Choroid plexus epithelial cell (primary cell): ENCODE data around the gene ITGB1BP2.
A peak's percentile ranks its signal among the peaks of the same experiment; 100 is the strongest.
"Not testable (repeated sequence)": the region's sequence is repeated elsewhere in the genome, so short reads cannot be mapped to it uniquely, and the experiment has no call there.

Source experiments
- DNase-seq: peaks from one replicate; pipeline ENCODE4 v3.0.0-alpha.2; 2010; ENCODE audit warnings: low read depth
- H3K4me3 ChIP-seq: 2 replicates; pipeline ENCODE4 v1.5.1; 2011; ENCODE audit warnings: low read depth, mild to moderate bottlenecking, control low read depth, low read length, moderate library complexity
- CTCF ChIP-seq: conservative IDR thresholded peaks from 2 replicates; pipeline ENCODE4 v1.5.1; 2011; ENCODE audit warnings: low read depth, mild to moderate bottlenecking, control low read depth, inconsistent platforms, low read length, moderate library complexity

Gene ITGB1BP2

DNA sequence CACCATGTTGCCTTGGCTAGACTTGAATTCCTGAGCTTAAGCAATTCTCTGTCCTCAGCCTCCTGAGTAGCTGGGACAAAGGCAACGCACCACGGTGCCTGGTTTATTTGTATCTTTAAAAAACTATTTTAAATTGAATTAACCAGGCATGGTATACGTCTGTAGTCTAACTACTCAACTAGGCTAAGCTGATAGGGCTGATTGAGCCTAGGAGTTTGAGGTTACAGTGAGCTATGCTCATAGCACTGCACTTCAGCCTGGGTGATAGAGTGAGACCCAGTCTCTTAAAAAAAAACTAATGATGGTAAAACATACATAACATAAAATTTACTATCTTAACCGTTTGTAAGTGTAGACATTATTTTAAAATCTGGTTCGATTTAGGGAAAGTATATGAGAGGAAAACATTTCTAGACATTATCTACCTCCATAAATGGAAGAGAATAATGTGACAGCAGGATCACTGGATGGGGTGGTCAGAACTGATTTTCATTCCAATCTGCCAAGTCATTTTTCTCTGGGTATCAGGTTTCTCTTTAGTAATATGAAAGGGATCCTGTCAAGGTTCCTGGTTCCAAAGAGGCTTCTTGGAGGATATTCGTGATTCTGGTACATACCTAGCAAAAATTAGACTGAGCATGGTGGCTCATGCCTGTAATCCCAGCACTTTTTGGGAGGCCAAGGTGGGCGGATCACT is 8.7 kb upstream of the ITGB1BP2 start:
- H3K4me3 ChIP-seq = no peak overlapping the region
- TF ChIP-seq CTCF = no peak
- DNase-seq = peak; percentile 72

DNA sequence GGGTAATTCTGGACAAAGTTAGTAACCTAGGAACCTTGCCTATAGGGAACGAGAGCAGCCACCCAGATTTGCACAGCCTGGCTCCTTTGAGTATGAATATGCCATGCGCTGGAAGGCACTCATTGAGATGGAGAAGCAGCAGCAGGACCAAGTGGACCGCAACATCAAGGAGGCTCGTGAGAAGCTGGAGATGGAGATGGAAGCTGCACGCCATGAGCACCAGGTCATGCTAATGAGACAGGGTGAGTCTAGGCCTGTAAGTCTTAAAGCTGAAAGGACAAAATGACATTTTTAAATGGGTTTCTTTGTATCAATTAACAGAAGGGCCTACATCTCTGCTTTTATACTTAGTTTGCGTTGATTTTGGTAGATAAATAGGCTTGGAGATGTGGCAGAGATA is 4.7 kb upstream of the ITGB1BP2 start:
- TF ChIP-seq CTCF = no peak
- DNase-seq = no peak
- H3K4me3 ChIP-seq = no peak overlapping the region

DNA sequence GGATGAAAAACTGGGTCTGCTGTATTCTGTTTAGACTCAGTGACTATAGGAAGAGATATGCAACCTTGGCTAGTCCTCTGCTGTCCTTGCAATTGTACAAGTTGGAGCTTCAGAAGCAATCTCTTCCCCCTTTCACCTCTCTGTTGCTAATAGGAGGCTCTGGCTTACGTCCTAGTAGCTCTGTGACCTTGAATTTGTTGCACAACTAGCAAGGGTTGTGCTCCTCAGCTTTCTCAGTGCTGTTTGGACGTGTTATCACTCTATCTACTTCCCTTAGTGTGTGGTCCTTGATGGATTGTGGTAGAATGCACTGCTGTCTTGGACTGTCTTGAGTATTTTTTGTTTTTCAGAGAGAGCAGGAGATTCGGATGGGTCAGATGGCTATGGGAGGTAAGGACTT is 3.4 kb upstream of the ITGB1BP2 start:
- TF ChIP-seq CTCF = no peak

GRCh38 chrX:71300064-71300463 is 1.5 kb upstream of the ITGB1BP2 start:
- DNase-seq, H3K4me3 ChIP-seq: not testable (repeated sequence)

More for the DNA sequence above, 3.4 kb upstream of the ITGB1BP2 start:
- peak; percentile 61 for DNase-seq
- no peak overlapping the region for H3K4me3 ChIP-seq

DNA sequence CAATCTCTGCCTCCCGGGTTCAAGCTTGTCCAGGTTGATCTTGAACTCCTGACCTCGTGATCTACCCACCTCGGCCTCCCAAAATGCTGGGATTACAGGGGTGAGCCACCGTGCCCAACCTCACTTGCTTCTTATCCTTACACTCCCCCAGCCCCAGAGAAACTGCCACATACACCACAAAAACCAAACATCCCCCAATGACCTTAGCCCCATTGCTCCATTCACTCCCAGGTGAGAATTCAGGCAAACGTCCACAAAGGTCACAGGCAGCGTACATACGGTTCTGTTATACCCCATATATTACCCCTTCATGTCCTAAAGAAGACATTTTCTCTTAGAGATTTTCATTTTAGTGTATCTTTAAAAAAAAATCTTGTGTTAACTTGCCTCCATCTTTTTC is 1.1 kb upstream of the ITGB1BP2 start:
- DNase-seq = not testable (repeated sequence)

GRCh38 chrX:71302461-71303213 is 1.1 kb downstream of the ITGB1BP2 start:
- TF ChIP-seq CTCF = no peak
- no peak overlapping the region for H3K4me3 ChIP-seq
- no peak for DNase-seq

More for the DNA sequence above, 1.1 kb upstream of the ITGB1BP2 start:
- not testable (repeated sequence) for H3K4me3 ChIP-seq

- H3K4me3 ChIP-seq = no peak overlapping the region
- TF ChIP-seq CTCF = no peak
- no peak for DNase-seq
Observed at GRCh38 chrX:71304561-71304960, 3.0 kb downstream of the ITGB1BP2 start.

- no peak overlapping the region for H3K4me3 ChIP-seq
- peak; percentile 67 for DNase-seq
- no peak for TF ChIP-seq CTCF
Observed at GRCh38 chrX:71315917-71316316, 14.4 kb downstream of the ITGB1BP2 start.

DNA sequence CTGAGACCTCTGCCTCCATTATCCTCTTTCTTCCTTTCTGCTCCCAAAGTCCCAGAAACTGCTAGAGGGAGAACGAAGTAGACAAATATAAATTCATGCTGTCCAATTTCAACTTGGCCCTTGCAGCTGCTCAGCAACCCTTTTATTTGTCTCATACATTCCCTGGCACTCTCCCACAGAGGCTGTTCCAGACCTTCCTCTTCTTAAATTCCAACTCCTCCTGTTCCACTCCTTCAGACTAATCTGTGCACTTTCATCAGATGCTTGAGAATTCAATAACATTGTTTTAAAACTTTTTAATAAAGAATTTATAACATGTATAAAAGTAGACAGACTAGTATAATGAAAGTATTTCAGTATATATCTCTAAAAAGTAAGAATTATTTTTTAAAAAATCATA is 15.4 kb downstream of the ITGB1BP2 start:
- H3K4me3 ChIP-seq = not testable (repeated sequence)
- DNase-seq = peak; percentile 16
